Measurements from ENCODE around the gene GDPD4. TPM values are rescaled to one million over a fixed set of nuclear protein-coding genes. Genes with fewer than 3 reads are reported as not detected.

The GDPD4 gene
- total RNA-seq, 1 donor from 2014 or later, result not detected

DNA sequence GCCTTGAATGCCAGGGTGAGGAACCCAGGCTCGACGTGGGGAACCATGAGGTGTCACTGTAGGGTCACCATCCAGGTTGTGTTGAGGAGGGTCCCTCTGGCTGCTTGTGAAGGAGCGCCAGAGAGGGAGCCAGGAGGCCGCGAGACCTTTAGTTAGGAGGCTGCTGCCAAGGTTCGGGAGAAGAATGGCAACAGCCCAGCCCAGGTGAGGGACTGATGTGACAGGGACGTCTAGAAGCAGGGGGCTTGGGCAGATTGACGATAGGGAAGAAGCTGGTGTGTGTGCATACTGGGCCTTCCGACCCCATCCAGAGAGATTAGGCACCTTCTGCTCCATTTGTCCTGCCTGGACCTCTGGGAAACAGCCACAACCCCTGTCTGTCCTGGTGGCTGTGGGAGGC, 124.5 kb downstream of the GDPD4 start:
- intact Hi-C loops (cut with DNase I), result no loop called here
- H3K36me3 ChIP-seq, result no peaks in the 10 kb centered on the region
- no peaks in the 10 kb centered on the region for H3K4me1 ChIP-seq
- H3K9me3 ChIP-seq, result no peaks in the 10 kb centered on the region
- TF ChIP-seq, protein P1, sequence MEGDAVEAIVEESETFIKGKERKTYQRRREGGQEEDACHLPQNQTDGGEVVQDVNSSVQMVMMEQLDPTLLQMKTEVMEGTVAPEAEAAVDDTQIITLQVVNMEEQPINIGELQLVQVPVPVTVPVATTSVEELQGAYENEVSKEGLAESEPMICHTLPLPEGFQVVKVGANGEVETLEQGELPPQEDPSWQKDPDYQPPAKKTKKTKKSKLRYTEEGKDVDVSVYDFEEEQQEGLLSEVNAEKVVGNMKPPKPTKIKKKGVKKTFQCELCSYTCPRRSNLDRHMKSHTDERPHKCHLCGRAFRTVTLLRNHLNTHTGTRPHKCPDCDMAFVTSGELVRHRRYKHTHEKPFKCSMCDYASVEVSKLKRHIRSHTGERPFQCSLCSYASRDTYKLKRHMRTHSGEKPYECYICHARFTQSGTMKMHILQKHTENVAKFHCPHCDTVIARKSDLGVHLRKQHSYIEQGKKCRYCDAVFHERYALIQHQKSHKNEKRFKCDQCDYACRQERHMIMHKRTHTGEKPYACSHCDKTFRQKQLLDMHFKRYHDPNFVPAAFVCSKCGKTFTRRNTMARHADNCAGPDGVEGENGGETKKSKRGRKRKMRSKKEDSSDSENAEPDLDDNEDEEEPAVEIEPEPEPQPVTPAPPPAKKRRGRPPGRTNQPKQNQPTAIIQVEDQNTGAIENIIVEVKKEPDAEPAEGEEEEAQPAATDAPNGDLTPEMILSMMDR (IDR thresholded peaks at IDR 0.05), result no peak
- no peaks in the 10 kb centered on the region for H3K27me3 ChIP-seq
- H3K4me3 ChIP-seq, result no peak overlapping the region
- no peak overlapping the region for H3K27ac ChIP-seq
- no peak for DNase-seq (ENCODE audit: low spot score in 2 of 2)

DNA sequence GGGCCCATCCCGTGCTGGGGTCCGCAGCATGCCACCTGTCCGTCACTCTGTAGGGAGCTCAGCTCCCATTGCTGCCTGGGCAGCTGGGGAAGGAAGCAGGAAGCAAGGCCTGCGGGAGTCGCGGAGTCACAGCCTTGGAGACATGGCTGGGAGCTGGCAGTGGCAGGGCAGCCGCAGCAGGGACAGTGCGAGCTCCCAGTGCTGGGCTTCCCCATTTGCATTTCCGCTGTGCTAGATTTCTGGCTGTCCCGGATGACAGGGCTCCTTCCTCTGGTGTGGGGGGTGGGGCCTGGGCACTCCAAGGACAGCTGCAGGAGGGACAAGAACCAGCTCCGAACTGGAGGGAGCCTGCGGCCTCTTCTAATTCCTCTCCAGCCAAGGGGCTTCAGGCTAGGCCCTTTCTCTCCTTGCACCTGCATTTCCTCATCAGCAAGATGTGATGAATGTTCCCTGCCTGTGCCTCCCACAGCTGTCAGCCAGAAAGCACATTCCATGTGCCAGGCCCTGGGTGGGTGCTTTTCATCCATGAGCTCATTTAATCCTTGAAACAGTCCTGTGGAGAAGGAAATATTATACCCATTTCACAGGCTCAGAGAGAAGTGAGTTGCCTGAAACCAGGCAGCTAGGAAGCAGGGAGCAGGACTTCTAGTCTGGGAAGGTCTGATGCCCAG, 125.5 kb downstream of the GDPD4 start:
- no peaks in the 10 kb centered on the region for H3K27me3 ChIP-seq
- TF ChIP-seq, protein P1 (IDR thresholded peaks at IDR 0.05), result no peak
- peak in 1 of 2 donors; percentile 21 for DNase-seq (ENCODE audit: low spot score in 2 of 2)
- no peaks in the 10 kb centered on the region for H3K4me1 ChIP-seq
- intact Hi-C loops (cut with DNase I), result no loop called here
- no peaks in the 10 kb centered on the region for H3K9me3 ChIP-seq
- peak overlapping the region in 1 of 2 donors; percentile 19 for H3K4me3 ChIP-seq
- no peak overlapping the region for H3K27ac ChIP-seq
- no peaks in the 10 kb centered on the region for H3K36me3 ChIP-seq

DNA sequence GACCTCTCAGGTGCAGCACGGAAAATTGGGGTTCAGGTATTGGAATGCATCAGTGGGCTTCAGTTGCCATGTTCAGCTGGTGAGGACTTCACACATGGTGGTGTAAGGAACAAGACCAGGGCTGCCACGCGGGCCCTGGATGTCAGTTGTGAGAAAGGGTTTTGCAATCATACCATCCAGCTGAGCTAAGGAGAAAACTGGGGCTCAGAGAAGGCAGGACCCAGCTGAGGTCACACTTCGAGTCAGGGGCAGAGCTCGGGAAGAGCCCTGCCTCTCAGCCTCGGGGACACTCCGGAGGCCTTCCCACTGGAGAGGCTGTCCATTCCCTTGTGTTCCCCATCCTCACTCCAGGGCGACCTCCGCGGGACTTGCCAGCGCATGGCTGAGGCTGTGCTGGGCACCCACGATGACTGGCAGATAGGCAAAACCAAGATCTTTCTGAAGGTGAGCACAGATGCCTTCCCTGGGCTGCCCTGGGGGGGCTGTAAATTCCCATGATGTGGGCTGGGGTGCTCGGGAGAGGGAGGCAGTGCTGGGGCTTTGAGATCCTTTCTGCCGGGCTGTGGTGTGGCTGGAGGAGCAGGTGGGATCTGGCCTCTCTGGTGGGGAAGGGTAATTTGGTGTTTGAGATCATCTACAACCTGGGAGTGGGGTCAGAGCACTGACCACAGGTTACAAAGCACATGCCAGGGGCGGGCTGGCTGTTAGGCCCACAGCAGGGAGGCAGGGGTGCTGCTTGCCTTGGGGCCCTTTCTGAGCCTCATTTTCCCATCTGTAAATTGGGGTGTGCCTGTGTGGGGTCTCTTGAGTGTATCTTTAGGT, 126.3 kb downstream of the GDPD4 start:
- Histone ChIP-seq H3K27ac (no peak overlapping the region), H3K27me3 (no peaks in the 10 kb centered on the region), H3K4me1 (no peaks in the 10 kb centered on the region), H3K9me3 (no peaks in the 10 kb centered on the region), H3K36me3 (no peaks in the 10 kb centered on the region), H3K4me3 (peak overlapping the region in 1 of 2 donors; percentile 19)
- TF ChIP-seq, protein P1 (IDR thresholded peaks at IDR 0.05), result no peak
- intact Hi-C loops (cut with DNase I), result no loop called here
- DNase-seq (ENCODE audit: low spot score in 2 of 2), result peak; percentile 23 to 69

DNA sequence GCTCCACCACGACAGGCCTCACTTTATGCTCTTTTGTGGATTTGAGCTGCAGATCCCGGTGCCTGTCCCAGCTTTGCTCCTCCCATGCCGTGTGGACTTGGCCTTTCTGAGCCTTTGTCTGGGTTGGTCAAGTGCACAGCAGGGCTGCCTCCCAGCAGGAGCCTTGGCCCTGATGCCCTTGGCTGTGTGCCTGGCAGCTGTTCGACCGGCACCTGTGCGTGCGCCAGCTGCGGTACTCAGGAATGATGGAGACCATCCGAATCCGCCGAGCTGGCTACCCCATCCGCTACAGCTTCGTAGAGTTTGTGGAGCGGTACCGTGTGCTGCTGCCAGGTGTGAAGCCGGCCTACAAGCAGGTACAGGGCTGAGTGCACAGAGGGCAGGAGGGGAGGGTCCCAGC, 126.9 kb downstream of the GDPD4 start:
- no peak overlapping the region for H3K27ac ChIP-seq
- TF ChIP-seq, protein P1 (IDR thresholded peaks at IDR 0.05), result no peak
- no peaks in the 10 kb centered on the region for H3K36me3 ChIP-seq

DNA sequence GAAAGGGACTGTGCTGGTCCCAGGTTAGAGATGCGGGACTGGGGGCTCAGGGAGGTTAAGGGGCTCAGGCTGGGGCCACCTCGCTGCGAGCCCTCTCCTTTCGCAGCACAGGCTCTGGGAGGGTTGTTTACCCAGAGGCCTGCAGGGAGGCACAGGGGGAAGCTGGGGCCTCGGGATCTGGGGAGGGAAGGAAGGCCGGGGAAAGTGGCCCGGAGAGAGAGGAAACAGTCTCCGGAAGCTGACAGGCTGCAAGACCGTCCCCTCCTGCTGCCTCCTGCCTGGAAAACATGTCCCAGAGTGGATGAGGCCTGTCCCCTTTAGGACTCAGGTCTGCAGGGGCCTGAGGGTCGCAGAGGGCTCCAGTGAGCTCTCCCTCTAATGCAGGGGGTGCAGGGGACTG, 128.0 kb downstream of the GDPD4 start:
- Histone ChIP-seq H3K4me3 (no peak overlapping the region), H3K36me3 (no peaks in the 10 kb centered on the region), H3K9me3 (no peaks in the 10 kb centered on the region), H3K27me3 (no peaks in the 10 kb centered on the region), H3K4me1 (no peaks in the 10 kb centered on the region), H3K27ac (no peak overlapping the region)
- intact Hi-C loops (cut with DNase I), result no loop called here
- DNase-seq (ENCODE audit: low spot score in 2 of 2), result no peak
- TF ChIP-seq, protein P1 (IDR thresholded peaks at IDR 0.05), result no peak

More for the DNA sequence above, 126.9 kb downstream of the GDPD4 start:
- intact Hi-C loops (cut with DNase I), result no loop called here
- Histone ChIP-seq H3K9me3 (no peaks in the 10 kb centered on the region), H3K4me3 (no peak overlapping the region), H3K27me3 (no peaks in the 10 kb centered on the region), H3K4me1 (no peaks in the 10 kb centered on the region)
- DNase-seq (ENCODE audit: low spot score in 2 of 2), result no peak

Measured in ascending aorta (tissue), 2 donors.